ENCODE results near the gene FIBCD1.
"Not testable (repeated sequence)": the region's sequence is repeated elsewhere in the genome, so short reads cannot be mapped to it uniquely, and the experiment has no call there.

FIBCD1 gene

GRCh38 chr9:130914417-130915095, 24.5 kb downstream of the FIBCD1 start:
- DNase-seq (ENCODE audit: extremely low spot score), result no peak
- TF ChIP-seq TARDBP (IDR thresholded peaks at IDR 0.05) (no peak), ELF4 (IDR thresholded peaks at IDR 0.05) (no peak), ARNT (IDR thresholded peaks at IDR 0.05) (no peak), LEF1 (IDR thresholded peaks at IDR 0.05; ENCODE audit: borderline replicate concordance) (no peak), SP1 (IDR thresholded peaks at IDR 0.05) (no peak), NFRKB (IDR thresholded peaks at IDR 0.05) (no peak), HDGF (IDR thresholded peaks at IDR 0.05; ENCODE audit: borderline replicate concordance) (no peak), PKNOX1 (IDR thresholded peaks at IDR 0.05) (no peak), FOXA1 (IDR thresholded peaks at IDR 0.05) (no peak), BHLHE40 (IDR thresholded peaks at IDR 0.05; ENCODE audit: borderline replicate concordance) (no peak), SUZ12 (IDR thresholded peaks at IDR 0.05) (no peak), FOXM1 (IDR thresholded peaks at IDR 0.05; ENCODE audit: borderline replicate concordance) (no peak), ZNF384 (IDR thresholded peaks at IDR 0.05) (no peak), CTBP1 (IDR thresholded peaks at IDR 0.05; ENCODE audit: borderline replicate concordance) (no peak), FOXK2 (IDR thresholded peaks at IDR 0.05) (no peak), L3MBTL2 (conservative IDR thresholded peaks at IDR 0.05) (no peak)
- CTCF ChIA-PET, result no interaction called here
- POLR2A ChIA-PET, result no interaction called here

- CTCF ChIA-PET, result no interaction called here
- TF ChIP-seq LEF1 (IDR thresholded peaks at IDR 0.05; ENCODE audit: borderline replicate concordance), result no peak
- POLR2A ChIA-PET, result no interaction called here
- no peak for DNase-seq (ENCODE audit: extremely low spot score)
These were observed 25.2 kb downstream of the FIBCD1 start for GRCh38 chr9:130913599-130914416.

GRCh38 chr9:130912932-130913598, 26.0 kb downstream of the FIBCD1 start:
- no peak for DNase-seq (ENCODE audit: extremely low spot score)
- ChIA-PET POLR2A (no interaction called here), CTCF (no interaction called here)
- TF ChIP-seq L3MBTL2 (conservative IDR thresholded peaks at IDR 0.05) (no peak), NFRKB (IDR thresholded peaks at IDR 0.05) (no peak), FOXM1 (IDR thresholded peaks at IDR 0.05; ENCODE audit: borderline replicate concordance) (no peak), ZNF384 (IDR thresholded peaks at IDR 0.05) (no peak), FOXK2 (IDR thresholded peaks at IDR 0.05) (no peak), BHLHE40 (IDR thresholded peaks at IDR 0.05; ENCODE audit: borderline replicate concordance) (no peak), ARNT (IDR thresholded peaks at IDR 0.05) (no peak), CTBP1 (IDR thresholded peaks at IDR 0.05; ENCODE audit: borderline replicate concordance) (no peak), SUZ12 (IDR thresholded peaks at IDR 0.05) (no peak), HDGF (IDR thresholded peaks at IDR 0.05; ENCODE audit: borderline replicate concordance) (no peak)

GRCh38 chr9:130911254-130912049, 27.6 kb downstream of the FIBCD1 start:
- ChIA-PET CTCF (no interaction called here), POLR2A (no interaction called here)
- no peak for TF ChIP-seq ZNF384 (IDR thresholded peaks at IDR 0.05)
- TF ChIP-seq FOXA1 (IDR thresholded peaks at IDR 0.05), result no peak
- TF ChIP-seq CTBP1 (IDR thresholded peaks at IDR 0.05; ENCODE audit: borderline replicate concordance), result no peak
- no peak for TF ChIP-seq L3MBTL2 (conservative IDR thresholded peaks at IDR 0.05)
- TF ChIP-seq SP1 (IDR thresholded peaks at IDR 0.05), result no peak
- no peak for TF ChIP-seq HDGF (IDR thresholded peaks at IDR 0.05; ENCODE audit: borderline replicate concordance)
- TF ChIP-seq SUZ12 (IDR thresholded peaks at IDR 0.05), result no peak
- no peak for TF ChIP-seq TARDBP (IDR thresholded peaks at IDR 0.05)
- TF ChIP-seq FOXM1 (IDR thresholded peaks at IDR 0.05; ENCODE audit: borderline replicate concordance), result no peak
- no peak for TF ChIP-seq ARNT (IDR thresholded peaks at IDR 0.05)
- no peak for TF ChIP-seq PKNOX1 (IDR thresholded peaks at IDR 0.05)
- TF ChIP-seq NFRKB (IDR thresholded peaks at IDR 0.05), result no peak
- no peak for TF ChIP-seq ELF4 (IDR thresholded peaks at IDR 0.05)
- TF ChIP-seq LEF1 (IDR thresholded peaks at IDR 0.05; ENCODE audit: borderline replicate concordance), result no peak
- no peak for TF ChIP-seq FOXK2 (IDR thresholded peaks at IDR 0.05)
- TF ChIP-seq BHLHE40 (IDR thresholded peaks at IDR 0.05; ENCODE audit: borderline replicate concordance), result no peak
- no peak for DNase-seq (ENCODE audit: extremely low spot score)

- CTCF ChIA-PET; DNase-seq (ENCODE audit: extremely low spot score); POLR2A ChIA-PET: not testable (repeated sequence)
These were observed 28.4 kb downstream of the FIBCD1 start for GRCh38 chr9:130910670-130911069.

GRCh38 chr9:130910041-130910440, 29.0 kb downstream of the FIBCD1 start:
- CTCF ChIA-PET, POLR2A ChIA-PET: not testable (repeated sequence)

More at GRCh38 chr9:130910041-130910440, 29.0 kb downstream of the FIBCD1 start:
- not testable (repeated sequence) for DNase-seq (ENCODE audit: extremely low spot score)
